ENCODE results near the gene PTPRK.

The PTPRK gene

DNA sequence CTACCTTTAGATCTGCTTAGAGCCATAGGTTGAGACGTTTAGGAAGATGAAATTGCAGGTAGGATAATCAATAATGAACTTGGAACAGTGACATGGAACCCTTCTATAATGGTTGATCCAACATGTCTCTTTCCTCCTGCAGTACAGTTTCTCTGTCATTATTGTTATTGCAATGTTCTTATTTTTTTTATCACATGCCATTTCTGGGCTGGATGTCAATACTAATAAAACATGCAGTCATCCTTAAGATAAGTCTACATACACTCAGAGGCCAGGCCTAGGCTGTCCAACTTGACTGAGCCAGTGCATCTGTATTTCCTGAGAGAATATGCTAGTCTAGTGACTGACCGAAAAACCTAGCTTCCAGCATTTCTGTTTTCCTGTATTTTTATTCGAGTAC, 544.3 kb downstream of the PTPRK start:
- DNase-seq (ENCODE audit: extremely low read depth, insufficient read length): no peak
- TF ChIP-seq, protein P1, sequence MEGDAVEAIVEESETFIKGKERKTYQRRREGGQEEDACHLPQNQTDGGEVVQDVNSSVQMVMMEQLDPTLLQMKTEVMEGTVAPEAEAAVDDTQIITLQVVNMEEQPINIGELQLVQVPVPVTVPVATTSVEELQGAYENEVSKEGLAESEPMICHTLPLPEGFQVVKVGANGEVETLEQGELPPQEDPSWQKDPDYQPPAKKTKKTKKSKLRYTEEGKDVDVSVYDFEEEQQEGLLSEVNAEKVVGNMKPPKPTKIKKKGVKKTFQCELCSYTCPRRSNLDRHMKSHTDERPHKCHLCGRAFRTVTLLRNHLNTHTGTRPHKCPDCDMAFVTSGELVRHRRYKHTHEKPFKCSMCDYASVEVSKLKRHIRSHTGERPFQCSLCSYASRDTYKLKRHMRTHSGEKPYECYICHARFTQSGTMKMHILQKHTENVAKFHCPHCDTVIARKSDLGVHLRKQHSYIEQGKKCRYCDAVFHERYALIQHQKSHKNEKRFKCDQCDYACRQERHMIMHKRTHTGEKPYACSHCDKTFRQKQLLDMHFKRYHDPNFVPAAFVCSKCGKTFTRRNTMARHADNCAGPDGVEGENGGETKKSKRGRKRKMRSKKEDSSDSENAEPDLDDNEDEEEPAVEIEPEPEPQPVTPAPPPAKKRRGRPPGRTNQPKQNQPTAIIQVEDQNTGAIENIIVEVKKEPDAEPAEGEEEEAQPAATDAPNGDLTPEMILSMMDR (IDR thresholded peaks at IDR 0.05; ENCODE audit: insufficient read depth, low read length, poor library complexity, severe bottlenecking): no peak
- H3K27me3 ChIP-seq (replicated peaks; ENCODE audit: control insufficient read depth, insufficient read depth, low read length): no peaks in the 10 kb centered on the region
- H3K36me3 ChIP-seq (ENCODE audit: control insufficient read depth, insufficient read depth, low read length): no peaks in the 10 kb centered on the region
- no peak overlapping the region for H3K4me3 ChIP-seq (replicated peaks; ENCODE audit: low read depth, low read length)

DNA sequence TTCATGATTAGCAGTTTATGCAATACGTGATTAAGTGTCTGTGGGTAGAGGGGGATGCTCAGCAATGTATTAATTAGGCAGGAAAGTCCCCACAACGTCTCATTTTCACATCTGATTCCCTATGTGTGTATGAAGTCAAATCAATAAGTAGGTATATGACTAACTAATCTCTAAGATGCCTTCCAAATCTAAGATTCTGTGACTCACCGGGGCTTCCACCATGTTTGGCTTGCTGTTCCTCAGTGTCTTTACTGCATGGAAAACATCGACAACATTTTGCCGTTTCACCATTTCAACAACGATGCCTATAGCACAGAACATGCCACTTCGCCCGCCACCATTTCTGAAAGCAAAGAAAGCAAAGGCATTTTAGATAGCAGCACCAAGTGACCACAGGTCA, 547.6 kb downstream of the PTPRK start:
- no peak for DNase-seq (ENCODE audit: extremely low read depth, insufficient read length)
- no peaks in the 10 kb centered on the region for H3K36me3 ChIP-seq (ENCODE audit: control insufficient read depth, insufficient read depth, low read length)
- H3K4me3 ChIP-seq (replicated peaks; ENCODE audit: low read depth, low read length): no peak overlapping the region
- TF ChIP-seq, protein P1 (IDR thresholded peaks at IDR 0.05; ENCODE audit: insufficient read depth, low read length, poor library complexity, severe bottlenecking): no peak
- no peaks in the 10 kb centered on the region for H3K27me3 ChIP-seq (replicated peaks; ENCODE audit: control insufficient read depth, insufficient read depth, low read length)

DNA sequence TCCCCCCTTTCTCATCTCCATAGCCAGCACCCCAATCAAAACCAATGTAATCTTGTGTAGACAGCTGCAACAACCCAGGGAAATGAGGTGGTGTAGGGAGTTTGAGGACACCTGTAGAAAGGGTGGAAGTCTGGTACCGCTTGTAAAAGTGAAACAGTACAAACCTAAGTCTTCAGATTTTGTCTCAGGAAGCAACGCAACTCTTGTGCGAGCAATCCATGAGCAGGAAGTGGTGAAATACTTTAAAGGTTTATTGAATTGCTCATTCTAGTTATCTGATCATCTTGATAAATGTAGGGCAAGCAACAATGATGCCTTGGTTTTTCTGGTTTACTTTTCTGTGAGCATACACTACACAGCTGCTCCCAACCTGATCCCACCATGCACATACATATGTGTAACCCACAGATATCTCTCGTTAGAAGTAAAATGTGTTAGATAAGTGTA, 548.4 kb downstream of the PTPRK start:
- no peak overlapping the region for H3K4me3 ChIP-seq (replicated peaks; ENCODE audit: low read depth, low read length)
- H3K36me3 ChIP-seq (ENCODE audit: control insufficient read depth, insufficient read depth, low read length): no peaks in the 10 kb centered on the region
- TF ChIP-seq, protein P1 (IDR thresholded peaks at IDR 0.05; ENCODE audit: insufficient read depth, low read length, poor library complexity, severe bottlenecking): no peak
- no peaks in the 10 kb centered on the region for H3K27me3 ChIP-seq (replicated peaks; ENCODE audit: control insufficient read depth, insufficient read depth, low read length)
- DNase-seq (ENCODE audit: extremely low read depth, insufficient read length): no peak

DNA sequence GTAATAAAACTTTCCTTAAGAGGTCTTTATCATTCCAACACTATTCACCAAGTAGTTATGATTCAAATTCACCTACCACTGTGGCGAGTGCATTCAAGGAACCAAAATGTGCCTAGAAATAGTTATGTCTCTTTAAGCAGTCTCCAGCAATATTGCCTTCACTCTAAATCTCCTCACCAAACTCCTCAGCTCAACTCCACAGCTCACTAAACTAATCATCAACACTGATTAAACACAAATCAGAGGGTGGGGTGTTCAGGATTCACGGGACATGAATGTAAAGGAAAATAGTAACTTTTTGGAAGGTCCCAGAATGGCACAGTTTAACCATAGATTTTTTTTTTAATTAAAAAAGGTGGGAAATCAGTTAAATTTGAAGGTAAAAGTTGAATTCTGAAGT, 549.0 kb downstream of the PTPRK start:
- Histone ChIP-seq H3K36me3 (ENCODE audit: control insufficient read depth, insufficient read depth, low read length) (no peaks in the 10 kb centered on the region), H3K27me3 (replicated peaks; ENCODE audit: control insufficient read depth, insufficient read depth, low read length) (no peaks in the 10 kb centered on the region), H3K4me3 (replicated peaks; ENCODE audit: low read depth, low read length) (no peak overlapping the region)
- TF ChIP-seq, protein P1 (IDR thresholded peaks at IDR 0.05; ENCODE audit: insufficient read depth, low read length, poor library complexity, severe bottlenecking): no peak
- no peak for DNase-seq (ENCODE audit: extremely low read depth, insufficient read length)

DNA sequence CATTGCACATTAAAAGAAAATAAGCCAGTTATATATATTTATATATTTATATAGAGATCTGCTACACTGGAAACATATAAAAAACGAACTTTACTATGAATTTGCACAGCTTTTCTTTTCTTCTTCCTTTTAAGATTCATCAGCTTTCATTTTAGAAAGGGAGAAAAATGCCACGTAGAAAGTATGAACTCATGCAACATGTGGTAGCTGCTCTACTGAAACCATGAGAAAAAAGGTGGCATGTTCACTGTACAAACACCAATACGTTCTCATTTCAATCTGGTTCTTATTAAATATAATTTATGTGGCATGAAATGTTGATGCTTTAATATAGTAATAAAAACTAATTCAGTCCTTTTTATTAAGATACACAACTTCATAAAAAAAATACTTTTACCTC, 550.7 kb downstream of the PTPRK start:
- Histone ChIP-seq H3K36me3 (ENCODE audit: control insufficient read depth, insufficient read depth, low read length) (no peaks in the 10 kb centered on the region), H3K27me3 (replicated peaks; ENCODE audit: control insufficient read depth, insufficient read depth, low read length) (no peaks in the 10 kb centered on the region), H3K4me3 (replicated peaks; ENCODE audit: low read depth, low read length) (no peak overlapping the region)
- TF ChIP-seq, protein P1 (IDR thresholded peaks at IDR 0.05; ENCODE audit: insufficient read depth, low read length, poor library complexity, severe bottlenecking): no peak
- no peak for DNase-seq (ENCODE audit: extremely low read depth, insufficient read length)

DNA sequence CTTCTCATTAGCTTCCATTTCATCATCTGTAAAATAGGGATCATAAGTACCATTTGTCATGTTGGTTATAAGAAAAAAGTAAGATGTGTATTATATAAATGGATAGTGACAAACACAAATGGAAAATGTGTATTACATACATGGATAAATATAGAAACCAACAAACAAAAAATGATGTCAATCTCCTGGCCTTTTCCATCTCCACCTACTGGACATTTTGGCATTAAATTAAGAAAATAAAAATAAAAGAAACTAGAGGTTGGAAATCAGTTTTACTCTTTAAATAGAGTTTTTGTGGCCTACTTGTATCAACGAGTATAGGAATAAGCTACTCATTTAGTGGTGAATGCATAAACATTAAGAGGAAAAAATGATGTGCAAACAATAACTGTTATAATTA, 552.0 kb downstream of the PTPRK start:
- Histone ChIP-seq H3K27me3 (replicated peaks; ENCODE audit: control insufficient read depth, insufficient read depth, low read length) (no peaks in the 10 kb centered on the region), H3K4me3 (replicated peaks; ENCODE audit: low read depth, low read length) (no peak overlapping the region), H3K36me3 (ENCODE audit: control insufficient read depth, insufficient read depth, low read length) (no peaks in the 10 kb centered on the region)
- TF ChIP-seq, protein P1 (IDR thresholded peaks at IDR 0.05; ENCODE audit: insufficient read depth, low read length, poor library complexity, severe bottlenecking): no peak
- DNase-seq (ENCODE audit: extremely low read depth, insufficient read length): no peak
